Astrocyte of the spinal cord (primary cell): ENCODE measurements around the gene PIEZO1.

Source experiments
- DNase-seq: peaks from one replicate; pipeline ENCODE4 v3.0.0; 2011; ENCODE audit warnings: low read depth, low spot score
- H3K4me3 ChIP-seq: 2 replicates; pipeline ENCODE4 v1.5.1; 2011; ENCODE audit warnings: low read depth, mild to moderate bottlenecking, low read length, moderate library complexity
- CTCF ChIP-seq: IDR thresholded peaks from 2 replicates; pipeline ENCODE4 v1.5.1; 2012; ENCODE audit warnings: low read depth, mild to moderate bottlenecking, low read length, inconsistent platforms
- in situ Hi-C: cut with HindIII; loops from 2 replicates; pipeline ENCODE4 v1.10.0; 2017; ENCODE audit warnings: low sequenced_read_pairs

PIEZO1 gene

GRCh38 chr16:88735121-88735520 is 49.9 kb downstream of the PIEZO1 start:
- no peak overlapping the region for H3K4me3 ChIP-seq
- in situ Hi-C loops = no loop called here
- no peak for DNase-seq
- no peak for TF ChIP-seq CTCF

- TF ChIP-seq CTCF = no peak
- no peak for DNase-seq
- in situ Hi-C loops = no loop called here
- no peak overlapping the region for H3K4me3 ChIP-seq
Measured at GRCh38 chr16:88734361-88734728, 50.7 kb downstream of the PIEZO1 start.

DNA sequence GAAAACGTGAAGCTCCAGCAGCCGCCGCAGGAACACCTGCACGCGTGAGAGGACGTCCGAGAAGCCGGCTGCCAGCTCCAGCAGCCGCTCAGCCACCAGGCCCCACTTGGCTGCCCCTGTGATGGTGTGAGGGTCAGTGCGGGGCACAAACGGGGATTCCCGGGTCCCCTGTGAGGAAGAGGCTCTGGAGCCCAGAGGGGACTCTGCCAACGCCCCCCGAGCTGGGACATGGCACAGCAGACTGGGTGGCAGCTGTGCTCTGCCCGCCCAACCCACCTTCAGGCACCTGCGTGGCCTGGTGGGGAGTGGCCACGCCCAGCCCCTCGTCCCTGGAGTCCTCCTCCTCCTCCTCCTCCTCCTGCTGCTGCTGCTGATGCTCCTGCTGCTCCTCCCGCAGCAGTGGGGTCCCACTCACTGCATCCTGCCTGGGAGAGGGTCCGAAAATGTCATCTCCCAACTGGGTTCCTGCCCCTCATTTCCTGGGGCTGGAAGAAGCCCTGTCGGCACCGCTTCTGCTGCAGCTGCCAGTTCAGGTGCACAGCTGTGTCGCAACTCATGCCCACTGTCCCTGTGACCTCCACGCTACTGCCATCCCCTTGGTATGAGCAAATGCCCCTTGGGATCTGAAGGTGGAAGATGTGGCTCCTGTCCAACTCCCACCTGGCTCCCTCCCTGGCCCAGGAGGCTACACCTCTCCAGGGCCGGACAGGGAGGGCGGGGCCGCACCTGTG is 51.2 kb downstream of the PIEZO1 start:
- DNase-seq = no peak
- in situ Hi-C loops = no loop called here
- no peak overlapping the region for H3K4me3 ChIP-seq
- TF ChIP-seq CTCF = no peak

DNA sequence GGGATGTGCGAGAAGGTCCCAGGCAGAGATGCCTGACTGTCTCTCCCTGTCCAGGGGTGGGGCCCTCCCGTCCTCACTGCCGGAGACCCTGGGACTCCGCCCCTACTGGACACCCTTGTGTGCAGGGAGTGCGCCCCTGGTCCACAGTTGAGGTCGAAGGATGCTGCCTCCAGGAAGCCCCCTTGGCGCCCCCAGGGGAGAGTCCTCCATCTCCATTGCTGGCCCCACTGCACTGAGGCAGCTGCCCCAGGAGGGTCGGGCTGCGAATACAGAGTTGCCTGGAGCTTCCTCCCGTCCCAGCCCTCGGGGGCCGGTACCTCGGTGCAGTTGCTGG is 52.1 kb downstream of the PIEZO1 start:
- in situ Hi-C loops = no loop called here
- no peak for TF ChIP-seq CTCF

DNA sequence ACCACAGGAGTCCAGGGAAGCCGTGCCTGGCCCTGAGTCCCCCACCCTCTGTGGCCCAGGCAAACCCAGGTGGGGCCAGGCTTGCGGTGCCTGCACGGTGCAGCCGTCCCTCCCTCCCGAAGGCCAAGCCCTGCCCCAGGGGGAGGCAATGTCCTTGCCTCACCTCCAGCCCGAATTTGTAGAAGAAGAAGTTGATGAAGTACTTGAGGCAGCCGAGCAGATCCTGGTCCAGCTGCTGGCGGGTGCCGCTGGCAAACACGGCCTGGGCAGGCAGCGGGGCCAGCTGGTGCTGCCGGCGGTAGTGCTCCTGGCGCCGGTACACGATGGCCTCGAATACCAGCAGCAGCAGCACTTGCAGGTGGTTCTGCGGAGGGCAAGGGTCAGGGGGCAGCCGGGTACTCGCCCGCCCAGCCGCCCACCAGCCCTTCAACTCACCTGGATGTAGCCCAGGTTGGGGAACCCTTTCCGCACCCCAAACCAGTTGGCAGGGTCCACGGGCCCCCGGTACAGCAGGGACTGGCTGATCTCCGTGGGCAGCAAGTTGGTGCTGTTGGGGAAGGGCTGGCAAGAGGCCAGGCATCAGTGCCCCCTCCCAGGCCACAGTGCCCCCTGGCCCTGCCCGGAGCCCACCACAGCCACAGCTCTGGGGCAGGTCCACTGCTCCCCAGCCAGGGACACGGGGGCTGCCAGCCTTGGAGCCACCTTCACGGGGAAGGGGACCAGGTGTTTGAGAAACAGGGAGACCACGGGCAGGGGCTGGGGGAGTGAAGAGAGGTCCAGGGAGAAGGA is 52.7 kb downstream of the PIEZO1 start:
- no peak for TF ChIP-seq CTCF
- in situ Hi-C loops = no loop called here
- no peak overlapping the region for H3K4me3 ChIP-seq

More for the DNA sequence above, 52.1 kb downstream of the PIEZO1 start:
- DNase-seq = no peak
- H3K4me3 ChIP-seq = no peak overlapping the region

DNA sequence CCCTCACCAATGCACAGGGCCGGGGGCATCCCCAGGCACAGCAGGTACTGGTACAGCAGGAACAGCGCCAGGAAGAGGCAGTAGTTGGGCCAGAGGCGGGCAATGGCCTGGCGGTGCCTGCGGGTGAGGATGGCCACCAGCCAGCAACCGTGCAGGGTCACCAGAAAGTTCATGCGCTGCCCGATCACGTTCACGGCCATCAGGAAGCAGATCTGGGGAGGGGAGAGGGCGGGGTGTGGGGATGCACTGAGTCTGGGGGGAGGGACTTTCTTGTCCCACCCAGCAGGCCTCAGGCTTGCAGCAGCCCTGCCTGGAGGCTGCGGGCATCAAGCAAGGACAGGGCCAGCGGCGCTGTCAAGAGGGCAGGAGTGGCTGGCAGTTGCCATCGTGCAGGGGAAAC is 53.3 kb downstream of the PIEZO1 start:
- in situ Hi-C loops = no loop called here
- DNase-seq = no peak
- H3K4me3 ChIP-seq = no peak overlapping the region
- no peak for TF ChIP-seq CTCF

More for the DNA sequence above, 52.7 kb downstream of the PIEZO1 start:
- DNase-seq = no peak
